GM18498 (cell line): ENCODE data around the gene PLXNB2.
"Not testable (repeated sequence)": the region's sequence is repeated elsewhere in the genome, so short reads cannot be mapped to it uniquely, and the experiment has no call there.

Experiments used
- ATAC-seq: cut with Tn5 transposase; IDR thresholded peaks from one replicate; pipeline ENCODE4 v1.9.1; 2021; ENCODE audit warnings: mild to moderate bottlenecking, moderate library complexity; ENCODE audit not compliant: unreplicated experiment

PLXNB2 gene

DNA sequence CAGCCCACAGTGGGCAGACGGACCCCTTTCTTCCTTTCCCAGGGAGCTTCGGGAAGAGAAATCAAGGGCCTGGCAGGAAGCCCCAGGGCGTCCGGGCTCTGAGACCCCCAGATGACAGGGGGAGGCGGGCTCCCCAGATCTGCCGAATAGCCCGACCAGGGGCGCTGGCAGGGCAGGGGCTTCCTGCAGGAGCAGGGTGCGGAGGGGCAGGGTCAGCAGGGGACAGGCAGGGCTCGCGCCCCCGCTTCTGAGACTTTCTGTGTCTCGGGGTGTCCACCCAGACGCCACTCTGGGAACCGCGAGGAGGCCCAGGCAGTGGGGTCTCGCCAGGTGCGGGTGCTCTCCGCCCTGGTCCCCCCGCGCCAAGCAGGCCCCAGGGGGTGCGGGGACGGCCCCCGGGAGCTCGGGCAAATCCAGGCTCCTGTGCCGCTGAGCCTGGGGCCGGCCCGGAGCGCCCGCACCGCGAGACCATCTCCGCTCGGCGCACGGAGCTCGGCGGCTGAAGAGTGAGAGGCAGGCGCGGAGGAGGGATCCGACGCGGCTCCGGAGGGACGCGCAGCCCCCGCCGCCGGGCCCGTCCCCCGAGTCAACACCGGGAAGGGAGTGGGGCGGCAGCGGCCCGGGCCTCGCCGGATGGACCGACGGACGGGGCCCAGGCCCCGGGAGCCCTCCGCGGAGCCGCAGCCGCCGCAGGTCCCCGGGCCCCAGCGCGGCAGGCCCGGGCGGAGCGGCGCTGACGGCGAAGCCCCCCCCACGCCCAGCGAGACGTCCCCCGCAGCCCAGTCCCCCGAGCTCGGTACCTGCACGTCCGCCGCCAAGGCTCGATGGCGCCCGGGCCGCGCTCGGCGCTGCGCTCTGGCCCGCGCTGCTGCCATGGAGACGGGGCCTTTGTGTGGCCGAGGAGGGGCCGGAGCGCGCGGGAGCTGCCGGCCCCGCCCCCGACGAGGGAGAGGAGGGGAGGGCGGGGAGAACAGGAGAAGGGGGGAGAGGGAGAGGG lies at the start of gene PLXNB2:
TSS of gene PLXNB2 (minus strand) at position 894 of the 997 bp plus-strand sequence. CDS start 17,062 bp downstream, outside the sequence.
- ATAC-seq: no peak

DNA sequence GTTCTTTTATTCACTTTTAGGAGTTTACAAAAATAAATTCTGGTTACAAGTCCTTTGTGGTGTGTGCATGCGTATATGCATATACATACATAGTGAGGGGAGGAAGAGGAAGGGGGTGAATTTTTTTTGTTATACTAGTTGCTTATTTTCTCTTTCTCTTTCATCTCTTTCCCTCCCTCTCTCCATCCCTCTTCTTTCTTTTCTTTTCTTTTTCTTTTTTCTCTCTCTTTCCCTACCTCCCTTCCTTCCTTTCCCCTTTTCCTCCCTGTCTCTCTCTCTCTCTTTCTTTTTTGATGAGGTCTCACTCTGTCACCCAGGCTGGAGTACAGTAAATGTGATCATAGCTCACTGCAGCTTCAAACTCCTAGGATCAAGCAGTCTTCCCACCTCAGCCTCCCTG lies 49.8 kb upstream of the PLXNB2 start:
- no peak for ATAC-seq

DNA sequence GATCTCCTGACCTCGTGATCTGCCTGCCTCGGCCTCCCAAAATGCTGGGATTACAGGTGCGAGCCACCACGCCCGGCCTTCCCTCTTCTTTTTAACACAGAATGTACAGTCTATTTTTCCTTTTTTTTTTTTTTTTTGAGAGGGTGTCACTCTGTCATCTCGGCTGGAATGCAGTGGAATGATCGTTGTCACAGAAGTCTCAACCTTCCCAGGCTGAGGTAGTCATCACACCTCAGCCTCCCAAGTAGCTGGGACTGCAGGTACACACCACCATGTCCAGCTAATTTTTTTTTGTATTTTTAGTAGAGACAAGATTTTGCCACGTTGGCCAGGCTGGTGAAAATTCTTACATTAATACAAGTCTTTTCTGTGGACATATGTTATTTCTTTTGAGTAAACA lies 48.7 kb upstream of the PLXNB2 start:
- ATAC-seq: no peak

- no peak for ATAC-seq
These were observed 40.6 kb upstream of the PLXNB2 start for GRCh38 chr22:50348058-50348457.

GRCh38 chr22:50347157-50347556 lies 39.7 kb upstream of the PLXNB2 start:
- no peak for ATAC-seq

- ATAC-seq: no peak
These were observed 39.0 kb upstream of the PLXNB2 start for GRCh38 chr22:50346470-50346869.

GRCh38 chr22:50343541-50343935 lies 36.1 kb upstream of the PLXNB2 start:
- ATAC-seq: no peak

DNA sequence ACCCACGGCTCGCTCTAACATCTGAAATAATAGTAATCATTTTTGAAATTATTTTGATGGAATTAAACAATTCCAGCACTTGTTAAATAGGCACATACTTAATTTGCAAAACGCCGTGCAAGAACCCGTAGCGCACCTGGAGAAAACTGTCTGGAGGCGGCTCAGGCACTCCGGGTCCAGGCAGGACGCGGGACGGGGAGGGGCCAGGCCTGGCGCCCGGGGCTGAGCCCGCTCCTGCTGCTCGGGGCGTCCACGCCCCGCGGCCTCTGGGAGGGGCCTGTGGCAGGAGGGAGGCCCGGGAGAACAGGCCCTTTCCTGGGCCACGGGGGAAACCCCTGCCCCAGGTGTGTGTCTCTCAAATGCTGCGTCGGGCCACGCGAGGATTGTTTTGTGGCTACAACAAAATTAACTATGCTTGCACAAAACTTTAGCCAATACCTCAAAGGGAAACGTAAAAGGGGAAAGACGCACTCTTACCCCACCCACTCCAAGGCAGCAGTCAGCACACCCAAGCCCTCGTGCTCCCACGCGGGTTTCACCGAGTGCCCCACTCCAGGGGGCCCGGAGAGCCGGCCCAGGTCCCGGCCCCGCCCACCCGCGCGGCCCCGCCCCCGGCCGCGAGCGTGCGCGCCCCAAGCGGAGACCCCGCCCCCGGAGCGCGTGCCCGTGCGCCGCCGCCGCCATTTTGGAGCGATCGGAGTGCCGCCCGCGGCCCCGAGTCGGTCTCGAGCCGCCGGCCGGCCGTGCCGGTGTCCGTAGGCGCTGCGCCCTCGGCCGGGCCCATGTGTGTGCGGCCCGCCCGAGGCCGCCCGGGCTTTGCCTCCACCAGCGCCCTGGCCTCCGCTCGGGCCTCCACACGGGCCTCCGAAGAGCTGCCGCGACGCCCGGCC lies 35.5 kb upstream of the PLXNB2 start, which contains the start of gene PPP6R2:
TSS of gene PPP6R2 (plus strand) at position 677 of the 890 bp plus-strand sequence. CDS start 50,582 bp downstream, outside the sequence.
- peak; percentile 84 for ATAC-seq

DNA sequence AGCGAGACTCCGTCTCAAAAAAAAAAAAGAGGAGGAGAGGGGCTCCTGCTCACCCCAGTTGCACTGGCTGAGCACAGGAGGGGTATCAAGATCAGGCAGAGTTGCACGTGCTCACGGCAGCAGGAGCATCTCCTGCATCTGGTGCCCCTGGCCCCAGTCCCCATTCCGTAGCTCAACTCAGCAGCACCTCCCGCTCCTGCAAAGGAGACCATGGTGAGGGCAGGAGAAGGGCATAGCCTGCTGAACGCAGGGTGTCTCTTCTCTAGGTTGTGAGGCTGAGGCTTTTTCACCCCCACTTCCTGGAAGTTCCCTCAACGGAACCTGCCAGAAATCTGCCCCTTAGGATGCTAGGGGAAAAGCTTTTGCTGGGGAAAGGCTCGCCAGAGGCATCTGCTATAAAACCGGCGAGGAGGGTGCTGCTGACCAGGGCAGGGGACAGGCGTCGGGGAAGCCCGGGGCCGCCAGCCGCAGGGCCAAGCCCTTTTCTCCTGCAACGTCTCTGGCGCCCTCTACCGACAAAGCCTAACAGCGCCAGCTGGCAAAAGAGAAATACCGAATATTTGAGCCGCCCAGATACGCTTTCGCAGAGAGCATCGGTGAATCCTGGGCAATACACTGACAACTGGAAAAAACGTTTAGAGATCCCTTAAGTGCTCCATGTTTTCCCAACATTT lies 34.7 kb upstream of the PLXNB2 start:
- peak; percentile 55 for ATAC-seq

GRCh38 chr22:50339945-50340879 lies 32.8 kb upstream of the PLXNB2 start:
- ATAC-seq: no peak

- ATAC-seq: no peak
These were observed 31.5 kb upstream of the PLXNB2 start for GRCh38 chr22:50338860-50339462.

DNA sequence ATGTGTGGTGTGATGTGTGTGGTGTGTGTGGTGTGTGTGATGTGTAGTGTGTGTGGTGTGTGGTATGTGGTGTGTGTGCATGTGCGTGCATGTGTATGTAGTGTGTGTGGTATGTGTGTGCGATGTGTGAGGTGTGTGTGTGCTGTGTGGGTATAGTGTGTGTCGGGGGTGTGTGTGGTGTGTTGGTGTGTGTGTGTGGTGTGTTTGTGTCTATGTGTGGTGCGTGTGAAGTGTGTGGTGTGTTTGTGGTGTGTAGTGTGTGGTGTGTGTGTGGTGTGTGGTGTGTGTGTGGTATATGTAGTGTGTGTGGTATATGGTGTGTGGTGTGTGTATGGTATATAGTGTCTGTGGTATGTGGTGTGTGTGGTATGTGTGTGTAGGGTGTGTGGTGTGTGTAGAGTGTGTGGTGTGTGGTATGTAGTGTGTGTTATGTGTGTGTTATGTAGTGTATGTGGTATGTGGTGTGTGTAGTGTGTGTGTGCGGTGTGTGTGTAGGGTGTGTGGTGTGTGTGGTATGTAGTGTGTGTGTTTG lies 30.7 kb upstream of the PLXNB2 start:
- ATAC-seq: no peak

DNA sequence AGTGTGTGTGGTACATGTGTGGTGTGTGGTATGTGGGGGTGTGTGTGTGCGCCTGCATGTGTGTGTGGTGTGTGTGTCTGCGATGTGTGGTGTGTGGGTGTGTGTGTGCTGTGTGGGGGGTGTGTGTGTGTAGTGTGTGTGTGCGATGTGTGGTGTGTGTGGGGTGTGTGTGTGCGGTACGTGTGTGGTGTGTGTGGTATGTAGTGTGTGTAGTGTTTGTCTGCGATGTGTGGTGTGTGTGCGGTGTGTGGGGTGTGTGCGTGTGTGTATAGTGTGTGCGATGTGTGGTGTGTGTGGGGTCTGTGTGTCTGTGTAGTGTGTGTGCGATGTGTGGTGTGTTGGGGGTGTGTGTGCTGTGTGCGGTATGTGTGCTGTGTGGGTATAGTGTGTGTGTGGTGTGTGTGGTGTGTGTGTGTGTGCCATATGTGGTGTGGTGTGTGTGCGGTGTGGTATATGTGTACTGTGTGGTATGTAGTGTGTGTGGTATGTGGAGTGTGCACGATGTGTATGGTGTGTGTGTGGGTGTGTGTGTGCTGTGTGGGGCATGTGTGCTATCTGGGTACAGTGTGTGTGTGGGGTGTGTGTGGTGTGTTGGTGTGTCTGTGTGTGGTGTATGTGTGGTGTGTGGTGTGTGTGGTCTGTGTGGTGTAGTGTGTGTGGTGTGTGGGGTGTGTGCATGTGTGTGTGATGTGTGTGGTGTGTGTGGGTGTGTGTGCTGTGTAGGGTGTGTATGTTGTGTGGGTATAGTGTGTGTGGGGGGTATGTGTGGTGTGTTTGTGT lies 30.0 kb upstream of the PLXNB2 start:
- no peak for ATAC-seq

GRCh38 chr22:50334433-50334832 lies 27.0 kb upstream of the PLXNB2 start:
- ATAC-seq: not testable (repeated sequence)

DNA sequence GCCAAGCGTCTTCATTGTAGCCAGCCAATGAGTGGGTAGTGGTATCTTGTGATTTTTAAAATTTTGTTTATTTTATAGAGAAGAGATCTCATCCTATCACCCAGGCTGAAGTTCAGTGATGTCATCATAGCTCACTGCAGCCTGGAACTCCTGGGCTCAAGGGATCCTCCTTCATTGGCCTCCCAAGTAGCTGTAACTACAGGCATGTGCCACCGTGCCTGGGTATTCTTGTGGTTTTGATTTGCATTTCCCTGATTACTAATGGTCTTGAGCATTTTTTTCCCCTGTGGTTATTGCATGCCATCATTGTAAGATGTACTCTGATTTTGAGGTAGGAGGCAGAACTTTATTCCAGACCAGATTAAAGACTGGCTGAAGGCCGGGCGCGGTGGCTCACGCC lies 21.8 kb upstream of the PLXNB2 start:
- no peak for ATAC-seq

DNA sequence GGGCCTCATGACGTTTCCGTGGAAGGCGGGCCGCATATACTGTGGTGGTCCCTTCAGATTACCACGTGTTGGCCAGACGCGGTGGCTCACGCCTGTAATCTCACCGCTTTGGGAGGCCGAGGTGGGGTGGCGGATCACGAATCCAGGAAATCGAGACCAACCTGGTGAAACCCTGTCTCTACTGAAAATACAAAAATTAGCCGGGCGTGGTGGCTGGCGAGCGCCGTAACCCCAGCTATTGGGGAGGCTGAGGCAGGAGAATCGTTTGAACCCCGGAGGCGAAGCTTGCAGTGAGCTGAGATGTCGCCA lies 20.2 kb upstream of the PLXNB2 start:
- ATAC-seq: no peak

DNA sequence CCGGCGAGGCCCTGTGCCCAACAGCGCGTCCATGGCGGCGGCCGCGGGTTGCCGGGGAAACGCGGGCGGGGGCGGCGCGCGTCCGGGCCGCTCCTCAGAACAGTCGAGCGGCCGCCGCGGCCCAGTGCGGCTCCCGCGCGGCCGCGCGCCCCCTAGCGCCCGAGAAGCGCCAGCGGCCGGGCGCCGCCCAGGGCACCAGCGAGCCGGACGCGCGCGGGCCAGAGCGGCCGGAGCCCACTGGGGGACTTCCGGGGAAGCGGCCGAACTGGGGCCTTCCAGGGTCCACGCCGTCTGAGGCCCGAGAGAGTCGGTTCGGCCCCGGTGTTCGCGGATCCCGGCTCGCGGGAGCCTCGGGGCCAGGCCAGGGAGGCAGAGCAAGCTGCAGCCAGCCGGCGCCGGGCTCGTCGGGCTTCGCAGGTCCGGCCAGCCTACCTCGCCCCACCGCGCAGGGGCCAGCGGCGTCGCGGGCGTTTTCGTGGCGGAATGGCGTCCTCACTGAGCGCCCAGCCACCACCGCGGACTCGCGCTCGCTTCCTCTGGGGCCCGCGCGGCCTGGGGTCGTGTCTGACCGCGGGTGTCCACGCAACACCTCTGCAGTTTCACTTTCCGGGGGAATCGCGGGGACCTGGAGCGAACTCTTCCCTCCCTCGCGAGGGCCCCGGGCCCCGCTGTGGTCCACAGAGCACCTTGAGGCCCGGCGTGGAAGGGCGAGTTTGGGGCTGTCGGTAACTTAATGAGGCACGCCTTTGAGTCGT lies 19.7 kb upstream of the PLXNB2 start, which contains the start of gene DENND6B:
TSS of gene DENND6B (minus strand) at position 57 of the 755 bp plus-strand sequence. CDS start at position 33, 24 bp downstream.
- peak; percentile 88 for ATAC-seq
